Fibroblast of lung (primary cell): ENCODE measurements around the gene ENKD1. TPM values are rescaled to one million over a fixed set of nuclear protein-coding genes. Genes with fewer than 3 reads are reported as not detected.
A peak's percentile ranks its signal among the peaks of the same experiment; 100 is the strongest.

Experiments used
- DNase-seq, 2 donors: peaks; one replicate each; pipeline versions ENCODE4 v3.0.0 to v3.0.0-alpha.2; 2010; ENCODE audit warnings: low read depth in 2 of 2
- H2AFZ ChIP-seq: 2 replicates; pipeline ENCODE4 v1.5.1; 2012; ENCODE audit warnings: low read length, control low read depth, inconsistent platforms
- H3K27ac ChIP-seq: 2 replicates; pipeline ENCODE4 v1.5.1; 2011; ENCODE audit warnings: low read length, control low read depth; ENCODE audit not compliant: insufficient read depth
- H3K27me3 ChIP-seq: 2 replicates; pipeline ENCODE4 v1.5.1; 2011; ENCODE audit warnings: mild to moderate bottlenecking, low read length; ENCODE audit not compliant: control insufficient read depth, insufficient read depth
- H3K36me3 ChIP-seq: 2 replicates; pipeline ENCODE4 v1.5.1; 2011; ENCODE audit warnings: low read length; ENCODE audit not compliant: control insufficient read depth, insufficient read depth
- H3K4me1 ChIP-seq: 2 replicates; pipeline ENCODE4 v1.5.1; 2011; ENCODE audit warnings: low read length; ENCODE audit not compliant: control insufficient read depth, insufficient read depth; ENCODE audit errors: extremely low read depth
- H3K4me2 ChIP-seq: 2 replicates; pipeline ENCODE4 v1.5.1; 2011; ENCODE audit warnings: low read length, control low read depth; ENCODE audit not compliant: insufficient read depth; ENCODE audit errors: extremely low read depth
- H3K4me3 ChIP-seq, 4 experiments: fragments of 200-600 bp in 1 of 4; sonication (generic) in 1 of 4; replicated peaks in 1 of 4; 2 replicates each; pipeline ENCODE4 v1.5.1; 2011 to 2016; ENCODE audit warnings: low read length in 4 of 4, low read depth in 3 of 4, mild to moderate bottlenecking in 3 of 4, control low read depth in 2 of 4, inconsistent platforms in 1 of 4, mixed read lengths in 1 of 4; ENCODE audit not compliant: insufficient read depth in 1 of 4; ENCODE audit errors: control extremely low read depth in 1 of 4
- H3K79me2 ChIP-seq: 2 replicates; pipeline ENCODE4 v1.5.1; 2012; ENCODE audit warnings: mild to moderate bottlenecking, low read length, inconsistent platforms; ENCODE audit not compliant: control insufficient read depth, insufficient read depth
- H3K9ac ChIP-seq: 2 replicates; pipeline ENCODE4 v1.5.1; 2011; ENCODE audit warnings: mild to moderate bottlenecking, low read length, control low read depth; ENCODE audit not compliant: insufficient read depth
- H3K9me3 ChIP-seq: 2 replicates; pipeline ENCODE4 v1.5.1; 2012; ENCODE audit warnings: low read depth, low read length; ENCODE audit not compliant: control insufficient read depth, insufficient read depth
- H4K20me1 ChIP-seq: 2 replicates; pipeline ENCODE4 v1.5.1; 2011; ENCODE audit warnings: low read length; ENCODE audit not compliant: control insufficient read depth, insufficient read depth; ENCODE audit errors: extremely low read depth
- CTCF ChIP-seq, 2 donors: IDR thresholded peaks in 1 of 2; conservative IDR thresholded peaks in 1 of 2; 1 replicate in 1 of 2; 2 replicates in 1 of 2; pipeline ENCODE4 v1.5.1; 2011 to 2012; ENCODE audit warnings: low read length in 2 of 2, control low read depth in 1 of 2, inconsistent platforms in 1 of 2, low read depth in 1 of 2, mild to moderate bottlenecking in 1 of 2
- EZH2 ChIP-seq: IDR thresholded peaks from 2 replicates; pipeline ENCODE4 v1.5.1; 2012; ENCODE audit warnings: low read length, control low read depth, mild to moderate bottlenecking; ENCODE audit errors: missing control alignments
- polyA plus RNA-seq, 2 donors: library from polyadenylated mRNA; depleted of rRNA in 1 of 2; stranded (reverse) in 1 of 2; unstranded in 1 of 2; fragments of >200 nt; gene quantifications; 2 replicates each; pipeline ENCODE4 v1.2.1, GENCODE V29; 2011 to 2012; ENCODE audit warnings: missing spikeins in 1 of 2
- total RNA-seq: library from RNA; depleted of rRNA; stranded (reverse); fragments of >200 nt; gene quantifications from 2 replicates; pipeline ENCODE4 v1.2.1, GENCODE V29; 2014

The ENKD1 gene
- total and polyA plus RNA-seq, 2 donors (not counting 1 experiment from before 2014, with no cell fraction given), result 3.2 to 17.8 TPM

DNA sequence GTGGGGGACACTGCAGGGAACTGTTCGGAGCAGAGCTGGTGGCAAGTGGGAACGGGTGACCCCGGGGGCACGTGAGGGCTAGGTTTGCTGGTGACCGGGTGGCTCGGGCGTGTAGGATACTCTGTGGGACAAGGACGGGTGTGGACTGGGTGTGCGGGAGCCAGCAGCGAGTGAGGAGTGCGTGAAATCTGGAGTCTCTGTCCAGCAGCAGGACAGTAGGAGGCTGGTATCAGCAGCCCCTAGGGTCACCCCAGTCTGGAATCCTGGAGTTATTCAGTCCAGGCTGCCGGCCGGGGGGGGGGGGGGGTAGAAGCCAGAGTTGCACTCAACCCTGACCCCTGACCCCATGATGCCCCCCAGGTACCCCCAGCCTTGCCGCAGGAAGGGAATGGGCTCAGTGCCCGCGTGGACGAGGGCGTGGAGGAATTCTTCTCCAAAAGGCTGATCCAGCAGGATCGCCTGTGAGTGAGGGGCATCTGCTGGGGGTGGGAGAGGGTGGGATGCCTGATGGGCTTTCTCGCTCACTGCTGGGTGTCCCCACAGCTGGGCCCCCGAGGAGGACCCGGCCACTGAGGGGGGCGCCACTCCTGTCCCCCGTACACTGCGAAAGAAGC lies 12.7 kb downstream of the ENKD1 start:
- TF ChIP-seq EZH2 (no peak), CTCF (conservative IDR thresholded peaks at IDR 0.05 in 1 of 2, IDR thresholded peaks at IDR 0.05 in 1 of 2; ENCODE audit: low read depth in 1 of 2, low read length in 2 of 2) (no peak)
- Histone ChIP-seq H3K9me3 (no peaks in the 10 kb centered on the region), H3K4me1 (peaks cover 2% of the 10 kb centered on the region), H3K36me3 (peaks cover 4% of the 10 kb centered on the region), H3K4me3 (peak overlapping the region in 2 of 4 experiments; percentile 19 to 50), H3K27ac (no peak overlapping the region), H4K20me1 (peaks cover 2% of the 10 kb centered on the region), H3K4me2 (peak overlapping the region; percentile 51), H3K9ac (no peak overlapping the region), H3K27me3 (peaks cover 34% of the 10 kb centered on the region), H3K79me2 (no peaks in the 10 kb centered on the region), H2AFZ (no peak overlapping the region)
- no peak for DNase-seq

DNA sequence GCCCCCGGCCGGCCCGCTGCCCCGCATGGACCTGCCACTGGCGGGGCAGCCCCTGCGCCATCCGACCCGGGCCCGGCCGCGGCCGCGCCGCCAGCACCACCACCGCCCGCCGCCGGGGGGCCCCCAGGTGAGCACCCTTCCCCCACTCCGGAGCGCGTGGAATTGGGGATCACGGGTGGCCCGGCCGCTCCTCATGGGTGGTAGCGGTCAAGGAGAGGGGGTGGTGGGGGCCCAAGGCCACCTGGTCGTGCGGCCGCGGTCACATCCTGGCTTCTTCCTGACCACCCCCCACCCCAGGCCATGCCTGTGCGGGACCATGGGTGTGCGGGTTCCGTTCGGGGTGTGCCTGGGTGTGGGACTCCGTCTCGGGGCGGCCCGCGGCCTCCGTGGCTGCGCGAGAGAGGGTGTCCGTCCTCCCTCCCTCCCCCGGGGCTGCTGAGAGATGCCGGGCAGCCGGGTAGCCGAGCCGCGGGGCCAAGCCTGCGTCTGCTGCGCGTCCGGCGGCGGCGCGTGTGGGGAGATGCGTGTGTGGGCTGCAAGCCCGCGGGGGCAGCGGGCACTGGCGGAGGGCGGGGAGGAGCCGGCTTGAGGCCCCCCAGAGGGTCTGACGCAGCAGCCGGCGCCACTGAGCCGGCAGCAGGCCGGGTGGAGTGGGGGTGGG lies 13.3 kb downstream of the ENKD1 start:
- H3K27ac ChIP-seq, result no peak overlapping the region
- peak overlapping the region; percentile 87 for H3K4me2 ChIP-seq
- H3K4me3 ChIP-seq, result peak overlapping the region in 3 of 4 experiments; percentile 38 to 50 (median 41)
- H3K79me2 ChIP-seq, result no peaks in the 10 kb centered on the region
- DNase-seq, result peak in 1 of 2 donors; percentile 17
- peaks cover 2% of the 10 kb centered on the region for H4K20me1 ChIP-seq
- H3K27me3 ChIP-seq, result peaks cover 40% of the 10 kb centered on the region
- TF ChIP-seq CTCF (conservative IDR thresholded peaks at IDR 0.05 in 1 of 2, IDR thresholded peaks at IDR 0.05 in 1 of 2; ENCODE audit: low read depth in 1 of 2, low read length in 2 of 2) (no peak), EZH2 (peak; percentile 91)
- peak overlapping the region; percentile 37 for H3K9ac ChIP-seq
- no peak overlapping the region for H2AFZ ChIP-seq
- H3K36me3 ChIP-seq, result peaks cover 2% of the 10 kb centered on the region
- H3K9me3 ChIP-seq, result no peaks in the 10 kb centered on the region
- peaks cover 2% of the 10 kb centered on the region for H3K4me1 ChIP-seq

DNA sequence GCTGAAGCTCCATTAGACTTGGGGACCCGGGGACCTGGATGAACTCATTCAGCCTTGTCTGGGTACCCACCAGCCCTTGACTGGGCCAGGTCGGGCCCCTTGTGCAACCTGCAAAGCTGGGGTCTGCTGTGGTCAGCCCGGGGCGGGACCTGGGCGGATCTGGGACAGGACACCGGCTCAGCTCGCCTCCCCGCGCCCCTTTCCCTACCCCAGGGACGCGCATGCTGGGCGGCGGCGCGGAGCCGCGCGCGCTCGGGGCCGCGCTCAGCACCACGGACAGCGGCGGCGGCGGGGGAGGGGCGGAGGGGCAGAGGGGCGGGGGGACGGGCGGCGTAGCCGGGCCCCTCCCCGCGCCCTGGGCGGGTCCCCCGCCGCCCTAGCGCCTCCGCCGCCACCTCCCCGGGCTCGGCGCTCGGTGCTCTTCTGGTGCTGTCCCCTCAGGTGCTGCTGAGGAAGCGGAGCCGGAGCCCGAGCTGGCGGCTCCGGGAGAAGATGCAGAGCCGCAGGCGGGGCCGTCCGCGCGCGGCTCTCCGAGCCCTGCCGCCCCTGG lies 13.9 kb downstream of the ENKD1 start:
- Histone ChIP-seq H3K79me2 (no peaks in the 10 kb centered on the region), H3K27ac (no peak overlapping the region), H3K9me3 (no peaks in the 10 kb centered on the region), H3K4me1 (peaks cover 2% of the 10 kb centered on the region), H4K20me1 (peaks cover 2% of the 10 kb centered on the region), H3K9ac (no peak overlapping the region), H2AFZ (no peak overlapping the region), H3K27me3 (peaks cover 46% of the 10 kb centered on the region), H3K4me2 (no peak overlapping the region), H3K36me3 (peaks cover under 1% of the 10 kb centered on the region), H3K4me3 (peak overlapping the region in 1 of 4 experiments; percentile 50)
- no peak for DNase-seq
- no peak for TF ChIP-seq EZH2
- no peak for TF ChIP-seq CTCF (conservative IDR thresholded peaks at IDR 0.05 in 1 of 2, IDR thresholded peaks at IDR 0.05 in 1 of 2; ENCODE audit: low read depth in 1 of 2, low read length in 2 of 2)
